HL-60/S4 treated with phorbol 12-myristate 13-acetate at 8.2 ng/mL for 4 days and 3 days (cell line): Measurements from ENCODE around the gene IKZF1.

Source experiments
- in situ Hi-C: fragments of 300-500 bp; cut with MboI; formaldehyde crosslinking; loops from 2 replicates; pipeline ENCODE4 v1.15.0; 2022; ENCODE audit warnings: low sequenced_read_pairs

The IKZF1 gene

GRCh38 chr7:50352282-50352681 lies 47.8 kb downstream of the IKZF1 start:
- in situ Hi-C loops, result no loop called here

GRCh38 chr7:50352751-50353150 lies 48.2 kb downstream of the IKZF1 start:
- in situ Hi-C loops, result no loop called here

GRCh38 chr7:50353201-50353600 lies 48.7 kb downstream of the IKZF1 start:
- in situ Hi-C loops, result no loop called here

DNA sequence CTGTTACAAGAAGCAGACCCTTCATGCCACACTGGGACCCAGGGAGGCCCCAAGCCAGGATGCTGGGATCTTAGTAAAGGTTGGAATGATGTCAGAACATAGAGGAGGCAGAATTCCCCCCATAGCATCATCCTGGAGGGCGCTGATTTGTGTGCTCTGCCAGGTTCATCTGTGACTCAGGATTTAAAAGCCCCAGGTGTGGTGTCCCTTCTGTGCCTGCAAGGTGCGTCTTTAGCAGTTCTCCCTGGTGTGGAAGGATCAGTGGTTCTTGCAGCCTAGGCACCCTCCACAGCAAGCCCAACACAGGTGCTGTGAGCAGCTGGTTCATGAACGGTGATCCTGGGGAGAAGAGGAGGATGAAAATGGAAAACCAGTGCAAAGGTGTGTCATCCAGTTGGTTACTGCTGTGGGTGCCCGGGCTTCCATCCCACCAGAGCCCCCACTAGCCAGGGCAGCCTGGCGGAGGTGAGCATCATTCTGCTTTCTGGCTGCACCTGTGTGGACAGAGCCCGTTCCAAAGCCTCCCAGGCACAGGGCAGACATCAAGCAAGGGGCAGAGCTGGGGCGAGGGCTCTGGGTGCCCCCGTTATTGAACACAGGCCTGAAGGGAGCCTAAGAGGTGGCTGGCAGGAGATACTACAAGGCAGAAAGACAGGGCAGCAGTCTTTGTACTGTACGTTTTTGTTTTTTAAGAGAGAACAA lies 49.5 kb downstream of the IKZF1 start:
- in situ Hi-C loops, result no loop called here

GRCh38 chr7:50355817-50356178 lies 51.3 kb downstream of the IKZF1 start:
- in situ Hi-C loops, result no loop called here

- in situ Hi-C loops, result no loop called here
Observed at GRCh38 chr7:50356212-50356944, 51.9 kb downstream of the IKZF1 start.

DNA sequence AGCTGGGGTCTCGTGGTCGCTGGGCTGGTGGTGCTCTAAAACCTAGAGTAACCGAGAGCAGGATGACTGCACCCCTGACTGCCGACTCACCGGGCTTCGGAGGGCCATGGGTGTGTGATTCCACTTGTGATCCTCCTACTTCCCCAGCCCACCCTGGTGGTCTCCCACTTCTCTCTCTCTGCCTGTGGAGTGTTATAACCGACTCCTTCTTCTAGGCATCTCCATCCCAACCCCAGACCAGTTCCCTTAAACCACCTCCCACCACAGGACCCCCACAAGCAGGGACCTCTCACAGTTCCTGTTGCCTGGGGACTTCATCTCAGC lies 52.4 kb downstream of the IKZF1 start:
- in situ Hi-C loops, result no loop called here

DNA sequence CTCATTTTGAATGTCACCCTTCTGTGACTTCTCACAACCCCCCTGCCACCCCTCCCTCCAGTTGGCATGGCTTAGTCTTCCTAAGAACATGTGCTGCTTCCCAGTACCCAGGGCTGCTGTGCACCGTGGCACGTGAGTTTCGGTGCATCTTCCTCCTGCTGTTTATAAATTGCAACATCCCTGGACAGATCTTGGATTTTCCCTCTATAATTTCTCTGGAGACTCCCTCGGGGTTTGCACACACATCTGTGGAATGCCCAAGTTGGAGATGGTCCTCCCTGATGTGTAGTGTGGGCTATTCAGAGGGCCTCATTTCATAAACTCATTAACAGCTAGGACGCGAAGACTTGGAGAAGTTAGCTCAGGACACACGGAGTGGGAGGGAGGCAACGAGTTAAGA lies 52.9 kb downstream of the IKZF1 start:
- in situ Hi-C loops, result no loop called here

DNA sequence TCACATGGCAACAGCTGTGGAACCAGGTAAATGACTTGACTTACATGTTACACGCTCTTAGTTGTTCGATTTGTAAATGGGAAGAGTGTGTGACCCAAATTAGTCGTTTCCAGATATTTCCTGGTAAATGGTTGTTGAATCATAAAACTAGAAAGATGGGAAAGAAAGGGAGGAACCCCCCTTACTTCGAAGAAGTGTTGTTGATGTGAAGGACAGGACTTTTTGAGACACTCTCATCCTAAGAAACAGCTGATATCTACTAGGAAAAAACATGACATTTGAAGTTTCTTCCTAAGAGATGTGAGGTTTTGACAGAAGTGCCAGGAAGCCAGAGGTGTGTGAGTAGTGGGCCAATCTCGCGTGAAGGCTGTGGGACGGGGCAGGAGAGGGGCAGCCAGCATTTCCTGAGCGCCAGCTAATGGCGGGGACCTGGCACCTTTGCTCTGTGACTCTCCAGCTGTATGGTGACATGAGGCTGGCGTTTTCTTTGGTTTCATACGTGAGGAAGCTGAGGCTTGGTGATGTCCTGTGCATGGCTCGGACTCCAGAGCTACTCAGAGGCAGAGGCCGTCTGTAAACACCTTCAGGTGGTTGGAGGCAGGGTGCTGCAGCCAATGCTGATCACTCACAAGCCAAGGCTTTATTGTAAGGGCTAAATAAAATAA lies 53.7 kb downstream of the IKZF1 start:
- in situ Hi-C loops, result no loop called here

DNA sequence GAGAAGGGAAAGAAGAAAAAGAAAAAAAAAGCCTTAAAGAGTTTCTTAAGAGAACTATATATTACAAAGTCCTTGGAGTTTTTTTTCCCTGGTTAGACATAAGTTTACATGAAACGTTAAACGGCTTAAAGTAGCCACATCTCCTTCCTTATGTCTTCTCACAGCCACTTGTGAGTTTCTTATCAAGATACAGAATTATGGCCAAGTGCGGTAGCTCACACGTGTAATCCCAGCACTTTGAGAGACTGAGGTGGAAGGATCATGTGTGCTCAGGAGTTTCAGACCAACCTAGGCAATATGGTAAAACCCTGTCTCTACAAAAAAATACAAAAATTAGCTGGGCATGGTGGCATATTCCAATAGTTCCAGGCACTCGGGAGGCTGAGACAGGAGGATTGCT lies 54.3 kb downstream of the IKZF1 start:
- in situ Hi-C loops, result no loop called here

GRCh38 chr7:50359258-50359994 lies 54.9 kb downstream of the IKZF1 start:
- in situ Hi-C loops, result no loop called here

DNA sequence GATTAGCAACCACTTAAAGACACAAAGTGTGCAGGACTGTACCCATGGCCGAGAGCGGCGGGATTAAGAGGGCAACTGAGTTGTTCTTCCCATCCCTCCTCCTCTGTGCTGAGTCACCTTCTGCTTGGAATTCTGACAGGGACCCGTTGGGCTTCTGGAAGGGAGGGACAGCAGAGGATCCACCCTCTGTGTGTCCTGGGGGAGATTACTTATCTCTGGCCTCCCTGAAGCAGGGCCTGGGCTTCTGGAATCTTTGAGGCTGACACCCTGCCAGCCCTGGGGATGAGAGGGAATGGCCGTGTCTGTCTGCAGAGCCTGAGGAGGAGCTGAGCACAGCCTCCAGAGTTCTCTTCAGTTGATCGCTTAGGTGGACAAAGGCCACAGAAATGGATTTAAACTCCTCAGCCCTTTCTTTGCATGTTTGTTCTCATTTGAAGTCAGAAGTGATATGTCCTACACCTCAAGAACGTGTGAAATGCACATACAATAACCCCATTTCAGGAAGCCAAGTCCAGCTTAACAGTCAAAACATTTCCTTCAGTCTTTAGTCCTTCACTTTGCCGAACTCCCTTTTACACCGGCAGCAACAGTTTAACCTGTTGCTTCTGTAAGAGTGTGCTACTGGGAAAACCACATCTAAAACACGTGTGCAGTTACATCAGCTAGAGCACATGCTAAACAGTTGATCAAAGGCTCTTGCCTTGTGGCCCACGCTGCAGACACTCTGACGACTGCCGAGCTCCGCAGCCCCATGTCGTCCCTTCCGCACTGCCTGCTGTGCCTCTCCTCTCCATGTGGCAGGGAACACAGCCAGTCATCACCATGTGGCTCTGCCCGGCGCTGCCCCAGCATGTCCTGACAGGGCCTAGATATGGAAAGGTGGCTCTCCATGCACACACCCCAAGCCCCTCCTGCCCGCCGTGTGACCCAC lies 55.7 kb downstream of the IKZF1 start:
- in situ Hi-C loops, result no loop called here

GRCh38 chr7:50362142-50362541 lies 57.6 kb downstream of the IKZF1 start:
- in situ Hi-C loops, result no loop called here

- in situ Hi-C loops, result no loop called here
Observed at GRCh38 chr7:50362712-50363282, 58.3 kb downstream of the IKZF1 start.

- in situ Hi-C loops, result no loop called here
Observed at GRCh38 chr7:50363327-50364060, 59.0 kb downstream of the IKZF1 start.

DNA sequence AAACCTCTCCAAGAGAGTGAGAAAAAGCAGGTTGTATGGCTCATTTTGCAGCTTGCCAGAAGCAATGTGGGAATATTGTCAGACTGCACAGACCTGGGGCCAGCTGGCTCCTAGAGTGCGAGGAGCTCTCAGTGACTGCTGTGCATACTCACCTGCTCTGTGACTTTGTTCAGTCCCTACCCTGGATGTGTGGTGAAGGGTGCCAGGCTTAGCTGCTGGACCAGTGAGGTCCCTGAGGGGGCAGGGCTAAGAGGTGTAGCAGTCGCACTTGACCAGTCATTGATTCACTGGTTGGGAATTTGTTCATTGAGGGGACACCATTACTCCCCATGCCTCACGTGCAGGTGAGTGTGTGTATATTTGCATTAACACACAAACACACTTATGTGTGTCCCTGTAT lies 60.1 kb downstream of the IKZF1 start:
- in situ Hi-C loops, result no loop called here

DNA sequence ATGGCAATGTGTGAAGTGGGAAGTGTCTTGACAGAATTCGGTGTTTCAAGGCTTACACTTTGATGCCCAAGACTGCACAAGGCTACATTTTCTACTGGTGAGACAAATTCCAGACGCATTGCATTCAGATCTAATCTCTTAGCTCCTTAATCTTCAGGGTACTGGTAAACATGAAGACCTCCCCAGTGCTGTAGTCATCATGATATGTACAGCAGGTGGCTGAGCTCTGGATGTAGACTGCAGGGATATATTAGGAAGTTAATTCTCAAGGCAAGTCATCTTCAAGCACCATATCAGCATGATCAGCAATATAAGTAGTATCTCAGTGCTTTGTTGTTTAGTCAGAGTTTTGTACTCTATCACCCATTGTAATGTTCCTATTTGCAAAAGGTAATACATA lies 61.8 kb downstream of the IKZF1 start:
- in situ Hi-C loops, result no loop called here

GRCh38 chr7:50367100-50367499 lies 62.6 kb downstream of the IKZF1 start:
- in situ Hi-C loops, result no loop called here

DNA sequence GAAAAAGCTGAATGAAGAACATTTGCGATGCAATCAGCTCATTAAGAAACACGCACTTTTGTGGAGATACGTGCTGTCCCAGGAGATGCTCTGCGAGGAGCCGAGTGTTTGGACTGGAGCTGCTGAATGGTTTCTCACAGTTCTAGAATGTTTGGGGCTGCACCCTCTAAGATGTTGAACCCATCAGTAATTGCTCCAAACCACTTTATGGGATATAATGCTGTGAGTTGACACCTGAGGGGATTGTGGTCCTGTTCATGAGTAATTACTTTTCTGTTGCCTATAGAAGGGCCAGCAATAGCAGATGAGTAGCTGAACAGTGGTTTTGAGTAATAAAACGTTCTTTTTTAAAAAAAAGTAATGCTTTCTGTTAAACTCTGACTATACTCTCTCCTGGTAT lies 63.1 kb downstream of the IKZF1 start:
- in situ Hi-C loops, result no loop called here

GRCh38 chr7:50368366-50368765 lies 63.9 kb downstream of the IKZF1 start:
- in situ Hi-C loops, result no loop called here
